Stimulated activated CD8-positive, alpha-beta memory T cell treated with anti-CD3 and anti-CD28 coated beads, Interleukin-7, amount 100 ng/mL, for 48 hours (primary cell): ENCODE results near the gene CSTF1.
"Not testable (repeated sequence)": the region's sequence is repeated elsewhere in the genome, so short reads cannot be mapped to it uniquely, and the experiment has no call there.

Experiments used
- DNase-seq, 2 donors: peaks; one replicate each; pipeline ENCODE4 v3.0.0-alpha.2; 2020; ENCODE audit warnings: low read depth in 1 of 2; ENCODE audit errors: extremely low read depth in 1 of 2

CSTF1 gene

GRCh38 chr20:56403465-56403864, 11.0 kb downstream of the CSTF1 start:
- DNase-seq: no peak

- DNase-seq: not testable (repeated sequence)
Measured at GRCh38 chr20:56405356-56405755, 12.9 kb downstream of the CSTF1 start.

- DNase-seq: no peak
Measured at GRCh38 chr20:56406910-56407309, 14.5 kb downstream of the CSTF1 start.

GRCh38 chr20:56409521-56409920, 17.1 kb downstream of the CSTF1 start:
- DNase-seq: no peak

GRCh38 chr20:56409956-56410355, 17.5 kb downstream of the CSTF1 start:
- DNase-seq: no peak

- DNase-seq: not testable (repeated sequence)
Measured at GRCh38 chr20:56411287-56411686, 18.8 kb downstream of the CSTF1 start.

GRCh38 chr20:56411759-56412472, 19.5 kb downstream of the CSTF1 start, which contains the start of gene CASS4:
Gene CASS4, plus strand, starts transcription at chr20:56412260. Its CDS starts 199 bp downstream, at chr20:56412459.
- no peak for DNase-seq

GRCh38 chr20:56412473-56412790, 20.0 kb downstream of the CSTF1 start:
- DNase-seq: no peak

GRCh38 chr20:56412949-56413348, 20.5 kb downstream of the CSTF1 start:
- DNase-seq: no peak

- DNase-seq: peak in 1 of 2 donors; percentile 72
Measured at GRCh38 chr20:56414842-56415765, 22.7 kb downstream of the CSTF1 start.

GRCh38 chr20:56417402-56417801, 25.0 kb downstream of the CSTF1 start:
- no peak for DNase-seq

GRCh38 chr20:56417911-56418310, 25.5 kb downstream of the CSTF1 start:
- DNase-seq: no peak

GRCh38 chr20:56418385-56418861, 26.0 kb downstream of the CSTF1 start:
- DNase-seq: no peak

GRCh38 chr20:56420028-56420427, 27.6 kb downstream of the CSTF1 start:
- DNase-seq: no peak

GRCh38 chr20:56420940-56421688, 28.7 kb downstream of the CSTF1 start:
- no peak for DNase-seq

- no peak for DNase-seq
Measured at GRCh38 chr20:56422076-56422823, 29.8 kb downstream of the CSTF1 start.

- DNase-seq: no peak
Measured at GRCh38 chr20:56422824-56423189, 30.4 kb downstream of the CSTF1 start.

- no peak for DNase-seq
Measured at GRCh38 chr20:56423211-56423610, 30.8 kb downstream of the CSTF1 start.

GRCh38 chr20:56423886-56424285, 31.4 kb downstream of the CSTF1 start:
- no peak for DNase-seq

GRCh38 chr20:56424931-56425330, 32.5 kb downstream of the CSTF1 start:
- no peak for DNase-seq

GRCh38 chr20:56426026-56426425, 33.6 kb downstream of the CSTF1 start:
- no peak for DNase-seq
